ENCODE results near the gene CCDC70. TPM values are rescaled to one million over a fixed set of nuclear protein-coding genes. Genes with fewer than 3 reads are reported as not detected.
"Not testable (repeated sequence)": the region's sequence is repeated elsewhere in the genome, so short reads cannot be mapped to it uniquely, and the experiment has no call there.

Gene CCDC70
- total RNA-seq, 1 donor from 2014 or later, result not detected

DNA sequence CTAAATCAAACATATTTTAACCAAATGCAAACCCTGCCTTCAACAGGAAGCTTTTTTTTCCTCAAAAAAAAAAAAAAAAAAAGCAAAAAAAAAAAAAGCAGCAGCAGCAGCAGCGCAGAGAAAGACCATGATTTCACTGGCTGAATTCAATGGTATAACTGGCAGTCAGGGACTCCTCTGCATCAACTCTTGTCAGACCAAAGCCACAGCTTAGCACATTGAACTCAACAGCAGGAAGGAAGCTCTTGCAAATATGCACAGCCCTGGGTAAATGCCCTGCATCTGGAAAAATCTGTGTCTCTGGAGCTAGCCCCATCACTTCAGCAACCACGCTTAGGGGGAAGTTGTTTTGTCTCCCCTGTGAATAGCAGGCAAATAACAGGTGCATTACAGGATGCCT is 40.2 kb upstream of the CCDC70 start:
- DNase-seq (ENCODE audit: low read depth), result no peak
- no peak overlapping the region for H3K4me3 ChIP-seq (ENCODE audit: low read depth, low read length)
- TF ChIP-seq, protein P1, sequence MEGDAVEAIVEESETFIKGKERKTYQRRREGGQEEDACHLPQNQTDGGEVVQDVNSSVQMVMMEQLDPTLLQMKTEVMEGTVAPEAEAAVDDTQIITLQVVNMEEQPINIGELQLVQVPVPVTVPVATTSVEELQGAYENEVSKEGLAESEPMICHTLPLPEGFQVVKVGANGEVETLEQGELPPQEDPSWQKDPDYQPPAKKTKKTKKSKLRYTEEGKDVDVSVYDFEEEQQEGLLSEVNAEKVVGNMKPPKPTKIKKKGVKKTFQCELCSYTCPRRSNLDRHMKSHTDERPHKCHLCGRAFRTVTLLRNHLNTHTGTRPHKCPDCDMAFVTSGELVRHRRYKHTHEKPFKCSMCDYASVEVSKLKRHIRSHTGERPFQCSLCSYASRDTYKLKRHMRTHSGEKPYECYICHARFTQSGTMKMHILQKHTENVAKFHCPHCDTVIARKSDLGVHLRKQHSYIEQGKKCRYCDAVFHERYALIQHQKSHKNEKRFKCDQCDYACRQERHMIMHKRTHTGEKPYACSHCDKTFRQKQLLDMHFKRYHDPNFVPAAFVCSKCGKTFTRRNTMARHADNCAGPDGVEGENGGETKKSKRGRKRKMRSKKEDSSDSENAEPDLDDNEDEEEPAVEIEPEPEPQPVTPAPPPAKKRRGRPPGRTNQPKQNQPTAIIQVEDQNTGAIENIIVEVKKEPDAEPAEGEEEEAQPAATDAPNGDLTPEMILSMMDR (IDR thresholded peaks at IDR 0.05; ENCODE audit: insufficient read depth, low read length, severe bottlenecking), result no peak
- no peaks in the 10 kb centered on the region for H3K36me3 ChIP-seq (ENCODE audit: control insufficient read depth, insufficient read depth, low read length)
- peaks cover 10% of the 10 kb centered on the region for H3K27me3 ChIP-seq (ENCODE audit: control insufficient read depth, insufficient read depth, low read length)
- FAIRE-seq, result no peak

DNA sequence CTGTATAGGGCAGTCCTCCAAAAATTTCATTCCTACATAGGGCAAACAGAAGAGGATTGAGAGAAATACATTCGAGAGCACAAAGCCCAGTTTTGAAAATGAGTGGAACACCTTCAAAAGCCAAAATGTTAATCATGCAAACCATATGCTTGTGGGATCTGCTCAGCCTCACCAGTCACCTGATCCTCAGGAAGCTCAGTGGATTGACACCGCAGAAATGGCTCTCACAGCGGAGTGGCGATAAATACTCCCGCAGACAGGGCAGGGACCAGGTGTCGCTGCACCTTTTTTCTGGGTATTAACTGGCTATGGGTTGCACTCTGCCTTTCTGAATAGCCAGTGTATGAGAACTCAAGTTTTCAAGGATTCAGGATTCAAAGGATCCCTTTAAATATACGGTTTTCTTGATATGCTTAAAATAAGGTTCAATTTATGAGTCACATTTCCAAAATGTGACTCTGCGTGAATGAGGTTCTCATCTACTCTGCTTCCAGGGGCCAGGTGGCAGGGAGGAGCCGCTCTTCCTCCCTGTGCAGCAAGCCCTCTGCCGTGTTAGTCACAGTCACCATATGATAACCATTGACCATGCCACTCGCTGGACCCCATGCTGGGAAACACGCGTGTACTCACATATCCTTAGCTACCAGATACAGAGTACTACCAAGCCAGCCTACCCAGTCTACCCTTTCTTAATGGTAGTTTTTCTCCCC is 39.5 kb upstream of the CCDC70 start:
- TF ChIP-seq, protein P1 (IDR thresholded peaks at IDR 0.05; ENCODE audit: insufficient read depth, low read length, severe bottlenecking), result no peak
- Histone ChIP-seq H3K27me3 (ENCODE audit: control insufficient read depth, insufficient read depth, low read length) (peaks cover 10% of the 10 kb centered on the region), H3K4me3 (ENCODE audit: low read depth, low read length) (no peak overlapping the region), H3K36me3 (ENCODE audit: control insufficient read depth, insufficient read depth, low read length) (no peaks in the 10 kb centered on the region)
- DNase-seq (ENCODE audit: low read depth) (no peak), FAIRE-seq (no peak)

DNA sequence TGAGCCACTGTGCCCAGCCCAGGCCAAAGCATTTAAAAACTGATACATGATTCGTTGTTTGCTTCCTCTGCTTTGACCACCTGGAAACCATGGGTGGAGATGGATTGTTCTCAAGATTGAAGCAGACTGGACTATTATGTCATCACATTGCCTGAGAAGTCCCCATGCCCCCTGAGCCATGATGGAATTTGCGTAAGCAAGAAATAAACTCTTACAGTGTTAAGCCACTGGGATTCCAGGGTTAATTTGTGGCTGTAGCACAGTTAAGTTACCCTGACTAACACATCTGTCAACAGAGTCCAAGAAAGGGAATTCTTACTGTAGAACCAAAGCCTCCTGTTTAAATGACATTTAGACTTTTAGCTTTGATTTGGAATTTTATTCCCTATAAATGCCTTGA is 38.4 kb upstream of the CCDC70 start:
- Histone ChIP-seq H3K36me3 (ENCODE audit: control insufficient read depth, insufficient read depth, low read length) (no peaks in the 10 kb centered on the region), H3K4me3 (ENCODE audit: low read depth, low read length) (no peak overlapping the region), H3K27me3 (ENCODE audit: control insufficient read depth, insufficient read depth, low read length) (peaks cover 7% of the 10 kb centered on the region)
- no peak for FAIRE-seq
- DNase-seq (ENCODE audit: low read depth), result no peak
- TF ChIP-seq, protein P1 (IDR thresholded peaks at IDR 0.05; ENCODE audit: insufficient read depth, low read length, severe bottlenecking), result no peak

DNA sequence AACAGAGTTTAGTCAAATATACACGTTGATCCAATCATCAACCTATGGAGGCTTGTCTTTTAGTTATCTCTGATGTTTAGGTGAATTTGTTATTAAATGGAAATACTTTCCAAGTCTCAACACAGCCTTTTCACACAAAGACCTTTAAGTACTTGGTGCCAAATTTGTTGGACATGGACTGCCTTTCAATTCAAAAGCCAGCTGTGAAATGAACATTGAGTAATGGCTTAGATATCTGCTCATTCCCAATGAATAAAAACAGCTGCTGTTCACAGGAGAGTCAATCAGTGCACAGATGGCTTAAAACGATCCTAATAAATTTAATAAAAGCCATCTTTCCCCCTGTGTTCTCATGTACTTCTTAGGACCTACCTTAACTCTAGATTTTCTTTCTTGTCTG is 37.9 kb upstream of the CCDC70 start:
- TF ChIP-seq, protein P1 (IDR thresholded peaks at IDR 0.05; ENCODE audit: insufficient read depth, low read length, severe bottlenecking), result no peak
- no peak for DNase-seq (ENCODE audit: low read depth)
- no peaks in the 10 kb centered on the region for H3K36me3 ChIP-seq (ENCODE audit: control insufficient read depth, insufficient read depth, low read length)
- peaks cover 7% of the 10 kb centered on the region for H3K27me3 ChIP-seq (ENCODE audit: control insufficient read depth, insufficient read depth, low read length)
- no peak for FAIRE-seq
- no peak overlapping the region for H3K4me3 ChIP-seq (ENCODE audit: low read depth, low read length)

DNA sequence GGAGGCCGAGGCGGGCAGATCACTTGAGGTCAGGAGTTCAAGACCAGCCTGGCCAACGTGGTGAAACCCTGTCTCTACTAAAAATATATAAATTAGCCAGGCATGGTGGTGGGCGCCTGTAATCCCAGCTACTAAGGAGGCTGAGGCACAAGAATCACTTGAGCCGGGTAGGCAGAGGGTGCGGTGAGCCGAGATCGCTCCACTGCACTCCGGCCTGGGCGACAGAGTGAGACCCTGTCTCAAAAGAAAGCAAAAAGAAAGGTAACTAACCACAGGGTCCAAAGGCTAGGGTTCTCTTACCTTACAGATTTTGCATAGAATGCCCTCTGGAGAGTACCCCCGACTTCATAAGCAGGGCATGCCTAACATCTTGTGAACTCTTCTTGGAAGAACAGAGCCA is 37.1 kb upstream of the CCDC70 start:
- not testable (repeated sequence) for FAIRE-seq; H3K4me3 ChIP-seq (ENCODE audit: low read depth, low read length); DNase-seq (ENCODE audit: low read depth); H3K27me3 ChIP-seq (ENCODE audit: control insufficient read depth, insufficient read depth, low read length); H3K36me3 ChIP-seq (ENCODE audit: control insufficient read depth, insufficient read depth, low read length)

DNA sequence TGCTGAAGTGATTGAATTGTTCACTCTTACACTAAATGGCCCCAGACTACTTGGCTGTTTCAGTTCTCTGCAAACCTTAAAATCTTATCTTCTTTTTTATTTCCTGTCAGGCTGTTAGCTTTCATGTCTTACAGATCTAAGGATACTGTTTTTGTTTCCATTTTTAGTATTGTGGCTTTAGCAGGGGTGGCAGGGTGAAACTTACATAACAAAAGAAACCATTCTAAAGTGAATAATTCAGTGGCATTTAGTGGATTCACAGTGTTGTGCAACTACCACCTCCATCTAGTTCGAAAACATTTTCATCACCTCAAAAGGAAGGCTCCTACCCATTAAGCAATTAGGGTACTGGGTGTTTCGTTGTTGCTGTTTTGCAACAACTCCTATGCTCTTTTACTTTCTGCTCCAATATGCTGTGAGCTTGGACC is 36.6 kb upstream of the CCDC70 start:
- Histone ChIP-seq H3K27me3 (ENCODE audit: control insufficient read depth, insufficient read depth, low read length) (peaks cover 4% of the 10 kb centered on the region), H3K36me3 (ENCODE audit: control insufficient read depth, insufficient read depth, low read length) (no peaks in the 10 kb centered on the region), H3K4me3 (ENCODE audit: low read depth, low read length) (no peak overlapping the region)
- TF ChIP-seq, protein P1 (IDR thresholded peaks at IDR 0.05; ENCODE audit: insufficient read depth, low read length, severe bottlenecking), result no peak
- DNase-seq (ENCODE audit: low read depth) (no peak), FAIRE-seq (no peak)
